Epithelial cell of prostate (primary cell): Measurements from ENCODE around the gene CCHCR1.
"Not testable (repeated sequence)": the region's sequence is repeated elsewhere in the genome, so short reads cannot be mapped to it uniquely, and the experiment has no call there.

ENCODE experiments used
- DNase-seq: peaks from one replicate; pipeline ENCODE4 v3.0.0-alpha.2; 2011; ENCODE audit warnings: low read depth, low spot score
- H3K27ac ChIP-seq: fragments of 450-650 bp; 2 replicates; pipeline ENCODE4 v1.5.1; 2017; ENCODE audit warnings: mild to moderate bottlenecking

The CCHCR1 gene

DNA sequence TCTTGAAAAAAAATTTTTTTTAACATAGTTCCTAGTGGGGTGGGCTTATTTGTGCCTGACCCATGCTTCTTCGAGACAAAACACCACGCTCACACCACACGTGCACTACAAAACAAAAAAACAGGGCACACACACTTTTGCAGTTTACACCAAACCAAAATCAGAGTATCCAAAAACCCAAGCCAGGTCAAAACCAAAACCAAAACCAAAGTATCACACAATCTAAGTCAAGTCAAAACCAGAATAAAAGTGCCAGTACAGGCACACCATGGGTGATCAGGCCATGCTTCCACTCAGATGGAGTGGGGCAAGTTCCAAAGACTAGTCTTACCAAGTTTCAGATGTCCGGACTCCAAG, 28.1 kb upstream of the CCHCR1 start:
- peak overlapping the region; percentile 90 for H3K27ac ChIP-seq
- not testable (repeated sequence) for DNase-seq

DNA sequence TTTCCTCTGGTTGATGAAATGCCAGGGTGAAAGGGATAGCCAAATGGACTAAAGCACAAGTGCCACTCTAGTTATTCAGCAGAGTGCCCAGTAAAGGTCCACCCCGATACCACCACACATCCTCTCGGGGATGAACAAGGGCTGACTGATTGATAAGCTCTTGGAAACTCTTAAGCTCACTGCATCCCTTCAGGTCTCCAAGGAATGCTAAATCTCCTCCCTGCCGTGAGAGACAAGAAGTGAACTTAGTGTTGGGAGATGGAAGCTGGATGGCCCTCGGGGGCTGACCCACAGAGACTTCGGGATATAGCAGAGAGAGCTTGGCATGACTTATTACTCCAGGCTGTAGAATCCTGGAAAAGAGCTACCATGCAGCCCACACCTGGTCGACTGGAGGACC, 26.3 kb upstream of the CCHCR1 start:
- H3K27ac ChIP-seq, DNase-seq: not testable (repeated sequence)

DNA sequence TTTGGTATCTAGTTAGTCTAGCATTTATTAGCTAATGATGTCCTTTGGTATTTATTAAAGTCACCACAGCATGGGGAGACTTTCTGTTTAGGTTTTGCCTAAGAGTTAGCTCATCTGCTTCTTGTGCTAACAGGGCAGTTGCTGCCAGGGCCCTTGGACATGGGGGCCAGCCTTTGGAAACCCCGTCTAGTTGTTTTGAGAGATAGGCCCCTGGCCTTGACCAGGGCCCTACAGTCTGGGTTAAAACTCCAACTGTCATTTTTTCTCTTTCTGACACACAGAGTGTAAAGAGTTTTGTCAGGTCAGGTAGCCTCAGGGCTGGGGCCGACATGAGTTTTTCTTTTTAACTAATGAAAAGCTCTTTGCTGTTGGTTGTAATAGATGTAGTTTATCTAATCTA, 25.7 kb upstream of the CCHCR1 start:
- H3K27ac ChIP-seq: not testable (repeated sequence)

DNA sequence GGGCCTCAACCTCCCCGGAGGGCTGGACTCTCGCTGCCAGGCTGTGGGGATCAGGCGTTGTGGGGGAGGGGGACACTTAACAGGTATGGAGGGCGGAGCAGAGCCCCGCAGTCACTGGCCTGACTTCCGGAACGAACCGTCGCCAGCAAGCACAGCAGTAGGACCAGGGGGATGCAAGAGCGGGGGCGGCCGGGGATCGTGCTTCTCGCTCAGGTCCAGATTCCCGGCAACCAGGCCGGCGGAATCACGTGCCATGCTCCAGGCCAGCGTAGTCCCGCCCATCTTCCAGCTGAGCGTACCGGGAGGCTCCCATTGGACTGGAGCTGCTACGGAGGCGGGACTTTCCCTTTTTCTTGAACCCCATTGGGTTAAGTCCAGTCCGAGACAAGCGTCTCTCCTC, 22.9 kb upstream of the CCHCR1 start:
- H3K27ac ChIP-seq: no peak overlapping the region
- DNase-seq: no peak

More for the DNA sequence above, 25.7 kb upstream of the CCHCR1 start:
- not testable (repeated sequence) for DNase-seq

DNA sequence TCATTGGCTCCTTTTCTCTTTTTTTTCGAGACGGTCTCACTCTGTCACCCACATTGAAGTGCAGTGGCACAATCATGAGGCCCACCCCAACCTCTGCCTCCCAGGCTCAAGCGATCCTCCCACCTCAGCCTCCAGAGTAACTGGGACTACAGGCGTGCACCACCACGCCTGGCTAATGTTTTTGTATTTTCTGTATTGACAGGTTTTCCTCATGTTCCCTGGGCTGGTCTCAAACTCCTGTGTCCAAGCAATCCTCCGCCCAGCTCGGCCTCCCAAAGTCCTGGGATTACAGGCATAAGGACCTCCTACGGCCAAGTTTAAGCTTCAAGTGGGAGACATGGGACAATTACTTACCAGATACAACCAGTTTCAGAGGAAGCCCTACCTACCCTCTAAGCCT, 22.3 kb upstream of the CCHCR1 start:
- no peak overlapping the region for H3K27ac ChIP-seq
- DNase-seq: no peak

DNA sequence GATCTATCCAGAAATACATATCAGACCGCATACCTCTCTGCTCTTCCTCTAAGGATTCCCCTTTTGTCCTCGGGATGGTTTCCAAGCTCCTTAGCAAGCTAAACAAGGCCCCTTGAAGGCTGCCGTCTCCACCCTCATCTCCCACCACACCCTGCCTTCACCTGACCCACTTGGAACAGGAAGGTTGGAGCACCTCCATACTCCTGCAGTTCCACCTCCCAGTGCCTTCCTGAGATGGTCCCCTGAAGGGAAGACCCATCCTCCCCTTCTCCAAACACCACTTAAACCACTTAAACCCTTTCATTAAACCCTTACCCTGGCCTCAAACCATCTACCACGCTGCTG, 21.4 kb upstream of the CCHCR1 start:
- H3K27ac ChIP-seq: peak overlapping the region; percentile 35
- DNase-seq: no peak

DNA sequence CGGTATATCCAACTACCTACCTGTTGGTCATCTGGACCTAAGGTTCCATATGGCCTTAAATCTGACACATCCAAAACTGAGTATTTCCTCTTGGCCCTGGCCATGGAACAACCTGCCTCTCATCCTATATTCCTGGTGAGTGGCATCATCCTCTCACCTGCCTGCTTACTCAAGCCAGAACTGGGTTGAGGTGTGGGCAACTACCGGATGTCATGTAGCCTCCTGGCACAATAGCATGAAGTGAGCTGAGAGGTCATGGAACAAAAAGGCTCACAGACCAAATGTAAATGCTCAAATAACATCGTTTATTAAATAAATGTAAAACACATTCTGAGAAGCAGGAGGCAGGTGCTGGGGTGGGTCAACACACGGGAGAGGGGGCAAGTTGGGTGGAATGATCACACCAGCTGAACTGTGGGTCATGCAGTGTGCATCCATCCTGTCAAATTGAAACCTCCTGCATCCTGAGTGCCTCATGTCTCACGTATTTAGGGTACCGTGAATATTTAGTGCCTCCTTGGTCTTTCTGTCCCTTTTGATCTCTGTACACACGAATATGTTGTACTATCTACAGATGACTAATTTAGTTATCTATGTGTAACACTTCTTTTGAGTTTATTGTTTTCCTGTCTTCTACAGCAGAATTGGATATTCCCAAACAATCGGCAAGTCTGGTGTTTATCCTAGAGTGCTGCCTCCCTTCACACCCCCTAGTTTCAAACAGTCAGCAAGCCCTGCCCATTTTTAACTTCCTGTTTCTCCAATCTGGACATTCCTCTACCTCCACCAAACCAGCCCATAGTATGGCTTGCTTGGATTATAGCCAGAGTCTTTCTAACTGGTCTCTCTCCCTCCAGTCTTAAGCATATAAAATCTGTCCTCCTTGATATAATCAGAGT, 20.8 kb upstream of the CCHCR1 start:
- H3K27ac ChIP-seq: peak overlapping the region; percentile 35
- no peak for DNase-seq

DNA sequence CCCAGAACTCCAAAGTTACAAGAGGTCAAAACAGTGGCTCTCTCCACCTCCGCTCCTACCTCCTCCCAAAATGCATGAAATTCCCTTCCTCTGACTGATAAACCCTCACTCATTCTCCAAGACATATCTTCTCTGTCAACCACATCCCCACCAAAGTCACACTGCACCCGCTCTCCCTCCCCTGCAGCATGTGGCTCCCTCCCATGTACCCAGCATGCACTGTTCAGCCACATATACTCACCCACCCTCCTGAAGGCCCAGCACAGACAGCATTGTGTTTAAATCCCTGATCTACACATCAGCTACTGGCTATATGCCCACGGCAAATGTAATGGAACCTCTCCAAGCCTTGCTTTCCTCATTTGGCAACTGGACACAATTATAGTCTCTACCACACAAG, 18.4 kb upstream of the CCHCR1 start:
- H3K27ac ChIP-seq: no peak overlapping the region
- no peak for DNase-seq

DNA sequence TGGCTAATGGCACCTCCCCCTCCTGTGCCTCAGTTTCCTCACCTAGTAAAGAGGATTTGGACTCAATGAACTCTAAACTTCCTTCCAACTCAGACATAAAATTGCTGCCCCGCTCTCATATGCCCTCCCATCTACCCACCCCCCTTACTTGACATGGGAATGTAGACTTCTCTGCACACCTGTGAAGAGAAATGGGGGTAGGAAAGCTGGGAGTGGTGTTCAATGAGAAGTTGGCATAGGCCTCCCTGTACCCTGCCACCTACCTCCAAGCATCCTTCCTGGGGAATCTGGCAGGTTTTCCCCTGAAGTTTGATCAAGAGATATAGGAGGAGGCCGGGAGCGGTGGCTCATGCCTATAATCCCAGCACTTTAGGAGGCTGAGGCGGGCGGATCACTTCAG, 16.8 kb upstream of the CCHCR1 start:
- H3K27ac ChIP-seq: no peak overlapping the region
- DNase-seq: no peak

DNA sequence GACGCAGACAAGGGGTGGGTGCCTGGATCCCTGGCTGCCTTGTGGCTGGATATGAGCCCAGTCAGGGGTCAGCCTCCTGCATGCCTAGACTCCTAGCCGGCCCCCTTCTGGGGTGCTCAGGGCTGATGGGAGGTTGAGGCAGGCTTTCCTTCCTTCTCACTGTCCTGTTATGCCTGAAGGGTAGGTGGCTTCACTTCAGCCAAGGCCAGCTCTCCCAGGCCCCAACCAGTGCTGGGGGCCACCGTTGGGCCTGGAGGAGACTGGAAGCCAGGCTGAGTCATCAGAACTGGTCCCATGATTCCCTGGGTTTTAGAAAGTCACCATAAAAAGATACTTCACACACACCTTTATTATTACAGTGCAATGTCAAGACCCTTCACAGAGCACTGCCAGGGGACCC, 15.8 kb upstream of the CCHCR1 start:
- no peak overlapping the region for H3K27ac ChIP-seq
- no peak for DNase-seq

DNA sequence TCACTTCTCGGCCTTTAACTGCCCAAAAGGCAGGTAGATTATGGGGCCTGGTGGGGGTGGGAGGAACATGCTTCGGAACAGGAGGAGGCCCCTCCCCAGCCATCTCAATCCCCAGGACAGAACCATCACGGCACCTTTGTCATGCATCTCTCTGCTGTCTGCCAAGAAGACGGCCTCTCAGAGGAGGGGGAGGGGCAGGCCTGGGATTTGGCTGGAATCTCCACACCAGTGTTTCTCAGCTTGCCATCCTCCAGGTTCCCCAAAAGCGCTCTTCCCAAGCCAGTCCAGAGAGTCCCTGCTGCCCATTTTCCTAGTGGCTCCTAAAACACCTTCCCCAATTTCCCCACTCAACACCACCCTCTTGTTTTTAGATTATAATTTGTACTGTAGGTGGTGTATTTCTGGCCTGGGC, 15.4 kb upstream of the CCHCR1 start:
- no peak overlapping the region for H3K27ac ChIP-seq
- DNase-seq: no peak

DNA sequence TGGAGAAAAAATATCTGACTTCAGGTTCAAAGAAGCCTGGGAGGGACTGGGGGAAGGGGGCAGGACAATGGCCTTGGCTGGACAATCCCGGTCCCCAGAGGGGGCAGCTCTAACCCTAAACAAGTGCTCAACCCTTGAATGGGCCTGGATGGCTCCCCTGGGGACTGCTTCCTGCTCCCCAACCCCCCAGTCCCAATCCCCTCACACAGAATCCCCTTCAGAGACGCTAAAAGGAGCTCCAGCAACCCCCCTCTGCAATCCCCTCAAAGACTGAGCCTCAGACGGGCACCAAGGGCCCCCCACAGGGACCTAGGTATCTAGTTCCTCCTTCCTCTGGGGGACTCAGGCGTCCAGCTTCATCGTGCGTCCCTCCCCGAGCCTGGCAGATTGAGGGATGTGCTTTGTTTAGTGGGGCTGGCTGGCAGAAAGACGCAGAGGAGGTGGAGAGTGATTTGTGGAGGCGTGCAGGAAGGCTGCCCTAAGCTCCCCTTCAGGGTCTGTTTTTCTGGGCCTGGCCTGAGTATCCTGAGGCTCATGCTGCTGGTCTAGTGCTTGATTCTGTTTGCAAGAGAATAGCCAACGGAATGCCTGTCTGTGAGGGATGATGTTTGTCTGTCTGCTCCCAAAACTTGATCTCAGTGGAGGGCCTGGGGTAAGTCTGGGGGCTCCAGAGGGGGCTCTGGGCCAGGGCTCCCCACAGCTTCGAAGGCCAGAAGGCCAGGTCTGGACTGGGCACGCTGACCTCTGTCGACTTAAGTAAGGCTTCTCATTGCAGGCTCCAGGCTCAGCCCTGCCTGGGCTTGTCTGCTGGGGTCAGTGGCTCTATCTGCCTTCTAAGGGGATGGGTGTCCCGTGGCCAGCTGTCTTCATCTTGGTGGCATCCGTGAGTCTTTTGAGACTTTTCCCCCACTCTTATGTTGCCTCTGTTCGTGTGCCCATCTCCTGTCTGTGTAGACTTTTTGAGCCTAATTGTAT, 14.6 kb upstream of the CCHCR1 start:
- H3K27ac ChIP-seq: no peak overlapping the region
- no peak for DNase-seq

DNA sequence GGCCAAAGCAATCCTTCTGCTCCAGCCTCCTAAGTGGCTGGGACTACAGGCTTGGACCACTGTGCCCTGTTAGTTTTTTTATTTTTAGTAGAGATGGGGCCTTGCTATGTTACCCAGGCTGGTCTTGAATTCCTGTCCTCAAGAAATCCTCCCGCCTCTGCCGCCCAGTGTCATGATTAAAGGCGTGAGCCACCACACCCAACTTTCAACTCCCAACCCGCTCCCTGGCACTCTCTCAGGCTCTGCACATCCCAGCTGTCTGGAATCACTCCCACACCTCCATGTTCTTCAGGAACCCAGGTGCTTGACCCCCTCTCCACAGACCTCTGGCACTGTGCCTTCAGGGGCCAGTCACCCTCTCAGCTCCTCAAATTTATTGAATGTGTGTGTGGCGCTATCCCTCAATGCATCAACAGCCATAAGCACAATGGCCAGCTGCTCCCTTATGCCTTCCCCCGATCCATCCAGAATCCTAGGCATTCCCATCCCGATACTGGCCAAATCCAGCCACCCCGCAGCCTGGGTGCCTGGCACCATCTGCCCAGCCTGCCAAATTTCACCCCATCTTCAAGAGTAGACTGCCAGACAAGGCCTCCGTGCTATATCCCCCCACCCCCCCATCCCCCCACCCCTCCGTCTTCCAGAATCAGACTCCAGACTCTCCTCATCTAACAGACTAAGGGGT, 13.5 kb upstream of the CCHCR1 start:
- no peak overlapping the region for H3K27ac ChIP-seq

DNA sequence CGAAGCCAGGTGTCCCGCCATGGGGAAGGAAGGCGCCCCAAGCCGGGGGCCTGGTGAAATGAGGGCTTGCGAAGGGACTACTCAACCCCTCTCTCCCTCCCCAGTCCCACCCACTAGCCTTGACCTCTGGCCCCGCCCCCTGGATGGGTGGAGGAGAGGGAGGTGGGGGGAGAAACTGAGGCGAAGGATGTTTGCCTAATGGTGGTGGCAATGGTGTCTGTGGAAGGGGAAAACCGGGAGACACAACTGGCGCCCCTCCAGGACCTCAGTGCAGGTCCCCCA, 12.9 kb upstream of the CCHCR1 start, which contains the start of gene POU5F1:
Gene POU5F1, minus strand, starts transcription at position 83 of the 282 bp plus-strand sequence. Its CDS starts 62 bp downstream, at position 21.
- no peak for DNase-seq
- H3K27ac ChIP-seq: no peak within 1 kb of the TSS

More for the DNA sequence above, 13.5 kb upstream of the CCHCR1 start:
- no peak for DNase-seq

DNA sequence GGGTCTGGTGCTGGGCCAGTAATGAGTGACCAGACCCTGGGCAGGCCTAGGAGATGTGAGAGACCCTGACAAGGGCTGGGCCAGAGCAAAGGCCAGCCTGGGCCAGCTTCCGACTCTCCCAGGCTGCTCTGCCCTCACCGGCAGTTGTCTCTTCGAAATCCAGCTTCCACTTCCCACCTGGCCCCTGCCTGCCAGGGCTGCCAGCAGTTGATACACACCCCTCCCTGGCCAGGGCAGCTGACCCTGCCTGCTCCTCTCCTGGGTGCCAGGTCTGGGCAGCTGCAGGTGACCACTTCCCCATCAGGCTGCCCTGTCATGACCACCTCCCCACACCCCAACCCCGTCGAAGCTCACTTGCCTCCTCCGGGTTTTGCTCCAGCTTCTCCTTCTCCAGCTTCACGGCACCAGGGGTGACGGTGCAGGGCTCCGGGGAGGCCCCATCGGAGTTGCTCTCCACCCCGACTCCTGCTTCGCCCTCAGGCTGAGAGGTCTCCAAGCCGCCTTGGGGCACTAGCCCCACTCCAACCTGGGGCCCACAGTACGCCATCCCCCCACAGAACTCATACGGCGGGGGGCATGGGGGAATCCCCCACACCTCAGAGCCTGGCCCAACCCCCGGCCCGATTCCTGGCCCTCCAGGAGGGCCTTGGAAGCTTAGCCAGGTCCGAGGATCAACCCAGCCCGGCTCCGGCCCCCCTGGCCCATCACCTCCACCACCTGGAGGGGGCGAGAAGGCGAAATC, 12.4 kb upstream of the CCHCR1 start:
- H3K27ac ChIP-seq, DNase-seq: not testable (repeated sequence)

DNA sequence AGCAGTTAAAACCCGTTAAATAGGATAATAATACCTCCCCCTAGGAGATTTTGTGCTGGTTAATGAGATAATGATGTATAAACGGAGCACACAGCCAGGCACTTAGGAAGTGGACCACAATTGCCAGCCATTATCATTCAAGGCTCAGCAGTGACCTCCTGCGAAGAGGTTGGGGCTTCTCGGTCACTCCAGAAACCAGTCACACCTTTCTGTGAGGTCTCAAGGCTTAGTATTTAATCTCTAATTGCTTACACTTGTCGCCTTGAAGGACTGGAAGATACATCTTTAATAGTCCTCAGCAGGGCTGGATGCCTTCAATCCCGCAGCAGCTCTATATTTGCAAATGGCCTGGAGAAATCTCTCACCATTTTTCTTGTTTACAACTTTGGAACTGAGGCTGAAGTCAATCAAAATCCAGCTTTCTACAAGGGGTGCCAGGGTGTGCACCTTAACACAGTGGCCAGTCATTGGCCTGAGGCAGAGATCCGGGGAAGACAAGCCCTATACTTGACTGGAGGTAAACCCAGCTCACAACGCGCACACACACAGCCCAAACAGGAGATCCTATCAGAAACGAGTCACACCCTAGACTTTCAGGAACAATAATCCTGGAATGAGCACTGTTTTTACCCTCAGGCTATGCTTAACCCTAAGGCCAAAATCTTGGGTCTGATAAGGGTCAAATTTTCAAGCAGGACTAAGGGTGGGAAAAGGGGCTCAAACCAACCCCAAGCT, 11.7 kb upstream of the CCHCR1 start:
- no peak overlapping the region for H3K27ac ChIP-seq
- DNase-seq: no peak

DNA sequence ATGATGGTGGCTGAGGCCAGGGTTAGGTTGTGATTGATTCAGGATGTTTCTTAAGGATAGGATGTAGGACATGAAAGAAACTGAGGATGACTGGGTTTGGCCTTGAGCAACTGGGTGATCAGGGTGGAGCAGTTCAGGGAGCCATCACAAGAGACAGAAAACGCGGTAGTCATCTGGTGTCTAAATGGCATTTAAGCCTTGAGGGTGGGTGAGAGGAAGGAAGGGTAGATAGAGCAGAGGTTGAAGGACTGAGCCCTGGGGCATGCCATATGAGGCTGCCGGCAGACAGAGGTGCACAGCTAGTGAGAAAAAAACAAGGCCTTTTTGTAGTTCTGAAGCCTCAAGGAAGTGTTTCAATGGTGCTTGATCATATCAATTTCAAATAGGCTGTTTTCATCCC, 11.0 kb upstream of the CCHCR1 start:
- H3K27ac ChIP-seq: no peak overlapping the region

DNA sequence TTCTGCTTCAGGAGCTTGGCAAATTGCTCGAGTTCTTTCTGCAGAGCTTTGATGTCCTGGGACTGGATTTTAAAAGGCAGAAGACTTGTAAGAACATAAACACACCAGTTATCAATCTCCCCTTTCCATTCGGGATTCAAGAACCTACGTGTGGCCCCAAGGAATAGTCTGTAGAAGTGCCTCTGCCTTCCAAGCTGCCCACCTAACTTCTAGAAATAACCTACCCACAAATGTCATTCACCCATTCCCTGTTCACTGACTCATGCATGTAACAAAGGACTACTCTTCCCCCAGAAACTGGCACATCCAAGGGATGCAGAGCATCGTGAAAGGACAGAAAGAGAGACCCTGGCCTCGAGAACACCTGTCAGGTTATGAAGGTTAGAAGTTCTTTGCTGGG, 8.4 kb upstream of the CCHCR1 start:
- no peak overlapping the region for H3K27ac ChIP-seq
- no peak for DNase-seq

More for the DNA sequence above, 11.0 kb upstream of the CCHCR1 start:
- DNase-seq: no peak

DNA sequence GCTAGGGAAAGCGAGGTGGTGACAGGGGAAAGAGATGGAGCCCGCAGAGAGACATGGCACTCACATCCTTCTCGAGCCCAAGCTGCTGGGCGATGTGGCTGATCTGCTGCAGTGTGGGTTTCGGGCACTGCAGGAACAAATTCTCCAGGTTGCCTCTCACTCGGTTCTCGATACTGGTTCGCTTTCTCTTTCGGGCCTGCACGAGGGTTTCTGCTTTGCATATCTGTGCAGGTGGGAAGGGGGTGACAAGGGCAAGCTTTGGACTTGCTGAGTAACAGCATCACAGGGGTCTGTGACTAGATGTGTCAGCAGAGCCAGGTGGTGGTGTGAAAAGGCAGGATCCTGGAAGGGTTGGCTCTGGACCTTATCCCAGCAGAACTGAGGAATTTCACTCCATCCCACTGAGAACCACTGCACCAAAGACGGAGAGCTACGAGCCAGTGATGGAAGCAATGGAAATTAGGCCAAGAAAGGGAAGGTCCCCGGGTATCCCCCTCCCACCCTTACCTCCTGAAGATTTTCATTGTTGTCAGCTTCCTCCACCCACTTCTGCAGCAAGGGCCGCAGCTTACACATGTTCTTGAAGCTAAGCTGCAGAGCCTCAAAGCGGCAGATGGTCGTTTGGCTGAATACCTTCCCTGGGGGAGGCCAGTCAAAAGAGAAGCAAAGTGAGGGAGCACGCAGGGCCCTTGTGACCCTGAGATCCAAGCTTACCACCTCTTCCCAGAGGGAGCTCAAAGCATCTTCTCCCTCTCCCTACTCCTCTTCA, 7.6 kb upstream of the CCHCR1 start:
- DNase-seq, H3K27ac ChIP-seq: not testable (repeated sequence)
